Mesenchymal stem cell (in vitro differentiated cells and primary cell): Measurements from ENCODE around the gene SLC9A5.

Source experiments
- DNase-seq: peaks from one replicate; pipeline ENCODE4 v3.0.0-alpha.2; 2013
- H2AFZ ChIP-seq: one replicate; pipeline ENCODE4 v1.6.1; 2013; ENCODE audit warnings: low read depth, mild to moderate bottlenecking, control low read depth, inconsistent platforms, low read length, moderate library complexity
- H2AK5ac ChIP-seq: 2 replicates; pipeline ENCODE4 v1.6.1; 2013; ENCODE audit warnings: low read length, moderate library complexity, mild to moderate bottlenecking, inconsistent platforms; ENCODE audit not compliant: severe bottlenecking
- H2BK120ac ChIP-seq: one replicate; pipeline ENCODE4 v1.6.1; 2013; ENCODE audit warnings: low read depth, mild to moderate bottlenecking, inconsistent platforms, low read length, moderate library complexity
- H2BK12ac ChIP-seq, 2 experiments: one replicate each; pipeline ENCODE4 v1.6.1; 2013; ENCODE audit warnings: inconsistent platforms in 2 of 2, low read length in 2 of 2, mild to moderate bottlenecking in 2 of 2, moderate library complexity in 2 of 2, control low read depth in 1 of 2
- H2BK15ac ChIP-seq: one replicate; pipeline ENCODE4 v1.6.1; 2013; ENCODE audit warnings: mild to moderate bottlenecking, low read depth, inconsistent platforms; ENCODE audit not compliant: poor library complexity, severe bottlenecking
- H2BK5ac ChIP-seq: 2 replicates; pipeline ENCODE4 v1.6.1; 2013; ENCODE audit warnings: low read depth, mild to moderate bottlenecking, low read length, control low read depth, inconsistent platforms; ENCODE audit not compliant: poor library complexity, severe bottlenecking
- H3K14ac ChIP-seq, 2 experiments: one replicate each; pipeline ENCODE4 v1.6.1; 2013; ENCODE audit warnings: inconsistent platforms in 2 of 2, low read length in 2 of 2, control low read depth in 1 of 2, mild to moderate bottlenecking in 1 of 2, moderate library complexity in 1 of 2
- H3K18ac ChIP-seq, 2 experiments: one replicate each; pipeline ENCODE4 v1.6.1; 2013; ENCODE audit warnings: inconsistent platforms in 2 of 2, low read length in 2 of 2, control low read depth in 1 of 2, low read depth in 1 of 2, mild to moderate bottlenecking in 1 of 2
- H3K23ac ChIP-seq, 2 experiments: one replicate each; pipeline ENCODE4 v1.6.1; 2013; ENCODE audit warnings: inconsistent platforms in 2 of 2, low read length in 2 of 2, mild to moderate bottlenecking in 2 of 2, moderate library complexity in 2 of 2, control low read depth in 1 of 2
- H3K27ac ChIP-seq: 2 replicates; pipeline ENCODE4 v1.5.1; 2013; ENCODE audit warnings: mild to moderate bottlenecking, moderate library complexity, low read length, control low read depth, inconsistent platforms; ENCODE audit not compliant: poor library complexity, severe bottlenecking
- H3K27me3 ChIP-seq, 2 experiments: 2 replicates each; pipeline versions ENCODE4 v1.6.1 to v1.7.0; 2013; ENCODE audit warnings: low read length in 2 of 2, mild to moderate bottlenecking in 2 of 2, moderate library complexity in 2 of 2, control low read depth in 1 of 2, inconsistent platforms in 1 of 2; ENCODE audit not compliant: control insufficient read depth in 1 of 2, insufficient read depth in 1 of 2
- H3K36me3 ChIP-seq, 2 experiments: 2 replicates each; pipeline versions ENCODE4 v1.6.1 to v1.7.0; 2013; ENCODE audit warnings: low read length in 2 of 2, control low read depth in 1 of 2, inconsistent platforms in 1 of 2, low read depth in 1 of 2, mild to moderate bottlenecking in 1 of 2; ENCODE audit not compliant: insufficient read depth in 2 of 2, control insufficient read depth in 1 of 2
- H3K4ac ChIP-seq, 2 experiments: one replicate each; pipeline ENCODE4 v1.6.1; 2013; ENCODE audit warnings: inconsistent platforms in 2 of 2, low read length in 2 of 2, mild to moderate bottlenecking in 2 of 2, moderate library complexity in 2 of 2, control low read depth in 1 of 2, low read depth in 1 of 2
- H3K4me1 ChIP-seq: 2 replicates; pipeline ENCODE4 v1.6.1; 2013; ENCODE audit warnings: low read depth, low read length, control low read depth; ENCODE audit not compliant: control insufficient read depth, insufficient read depth
- H3K4me2 ChIP-seq: 2 replicates; pipeline ENCODE4 v1.6.1; 2013; ENCODE audit warnings: low read length, mild to moderate bottlenecking, inconsistent platforms; ENCODE audit not compliant: poor library complexity, severe bottlenecking
- H3K4me3 ChIP-seq, 2 experiments: 2 replicates each; pipeline versions ENCODE4 v1.5.1 to v1.7.0; 2013; ENCODE audit warnings: low read length in 2 of 2, mild to moderate bottlenecking in 2 of 2, control low read depth in 1 of 2, low read depth in 1 of 2; ENCODE audit not compliant: insufficient read depth in 1 of 2
- H3K79me1 ChIP-seq: replicated peaks from 2 replicates; pipeline ENCODE4 v1.6.1; 2013; ENCODE audit warnings: mild to moderate bottlenecking, control low read depth, low read length, inconsistent platforms; ENCODE audit not compliant: poor library complexity, severe bottlenecking
- H3K9ac ChIP-seq: 2 replicates; pipeline ENCODE4 v1.7.0; 2013; ENCODE audit warnings: mild to moderate bottlenecking, low read length, moderate library complexity
- H3K9me3 ChIP-seq: 2 replicates; pipeline ENCODE4 v1.7.0; 2013; ENCODE audit warnings: mild to moderate bottlenecking, low read length; ENCODE audit not compliant: control insufficient read depth
- H4K8ac ChIP-seq: one replicate; pipeline ENCODE4 v1.6.1; 2013; ENCODE audit warnings: inconsistent platforms, mild to moderate bottlenecking, low read length, moderate library complexity
- H4K91ac ChIP-seq: one replicate; pipeline ENCODE4 v1.6.1; 2013; ENCODE audit warnings: mild to moderate bottlenecking, low read length, inconsistent platforms
- WGBS: methylation state at CpG from one replicate; pipeline ENCODE4 v1.1.7; 2013; ENCODE audit warnings: mixed read lengths; 5-methylcytosine and 5-hydroxymethylcytosine counted together

The SLC9A5 gene

DNA sequence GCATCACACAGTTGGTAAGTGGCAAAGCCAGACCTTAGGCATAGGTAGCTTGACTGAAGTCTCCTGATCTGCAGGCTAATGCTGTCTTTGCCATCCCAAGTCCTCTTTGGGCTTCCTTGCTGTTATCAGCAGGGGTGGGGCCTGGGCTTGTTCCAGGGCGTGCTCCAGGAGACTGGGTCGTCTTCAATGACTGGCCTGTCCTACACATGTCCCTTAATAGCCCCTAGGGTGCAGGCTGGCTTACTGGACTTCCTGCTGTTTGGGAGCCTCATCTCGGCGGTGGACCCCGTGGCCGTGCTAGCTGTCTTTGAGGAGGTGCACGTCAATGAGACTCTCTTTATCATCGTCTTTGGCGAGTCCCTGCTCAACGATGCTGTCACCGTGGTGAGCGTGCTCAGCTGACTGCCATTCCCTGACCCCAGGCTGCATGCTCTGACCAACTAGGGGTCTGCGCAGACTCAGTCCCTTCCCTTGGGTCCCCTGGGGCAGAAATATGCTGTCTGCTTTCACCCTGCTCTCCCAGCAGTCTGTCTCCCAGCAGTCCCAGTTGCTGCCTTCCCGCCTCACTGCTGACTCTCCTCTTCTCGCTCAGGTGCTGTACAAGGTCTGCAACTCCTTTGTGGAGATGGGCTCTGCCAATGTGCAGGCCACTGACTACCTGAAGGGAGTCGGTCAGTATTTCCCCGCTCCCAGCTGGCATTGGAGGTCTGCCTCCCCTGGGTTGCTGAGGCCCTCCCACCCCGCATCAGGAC, 6.2 kb downstream of the SLC9A5 start:
- Histone ChIP-seq H3K23ac (no peak overlapping the region), H3K14ac (no peak overlapping the region), H2AK5ac (no peak overlapping the region), H3K9ac (no peak overlapping the region), H3K4me2 (no peak overlapping the region), H4K8ac (no peak overlapping the region), H2BK12ac (no peak overlapping the region), H4K91ac (no peak overlapping the region), H3K4me1 (peaks cover 2% of the 10 kb centered on the region), H2BK15ac (no peak overlapping the region), H3K36me3 (peaks cover 27 to 56% of the 10 kb centered on the region in 2 experiments), H3K79me1 (no peaks in the 10 kb centered on the region), H3K4ac (no peak overlapping the region), H2AFZ (no peak overlapping the region), H3K9me3 (no peaks in the 10 kb centered on the region), H2BK120ac (no peak overlapping the region), H3K4me3 (no peak overlapping the region), H3K27ac (no peak overlapping the region), H2BK5ac (no peak overlapping the region), H3K27me3 (no peaks in the 10 kb centered on the region), H3K18ac (no peak overlapping the region)
- 88% methylated on average over 18 of the region's 18 CpGs for WGBS
- DNase-seq, result no peak

DNA sequence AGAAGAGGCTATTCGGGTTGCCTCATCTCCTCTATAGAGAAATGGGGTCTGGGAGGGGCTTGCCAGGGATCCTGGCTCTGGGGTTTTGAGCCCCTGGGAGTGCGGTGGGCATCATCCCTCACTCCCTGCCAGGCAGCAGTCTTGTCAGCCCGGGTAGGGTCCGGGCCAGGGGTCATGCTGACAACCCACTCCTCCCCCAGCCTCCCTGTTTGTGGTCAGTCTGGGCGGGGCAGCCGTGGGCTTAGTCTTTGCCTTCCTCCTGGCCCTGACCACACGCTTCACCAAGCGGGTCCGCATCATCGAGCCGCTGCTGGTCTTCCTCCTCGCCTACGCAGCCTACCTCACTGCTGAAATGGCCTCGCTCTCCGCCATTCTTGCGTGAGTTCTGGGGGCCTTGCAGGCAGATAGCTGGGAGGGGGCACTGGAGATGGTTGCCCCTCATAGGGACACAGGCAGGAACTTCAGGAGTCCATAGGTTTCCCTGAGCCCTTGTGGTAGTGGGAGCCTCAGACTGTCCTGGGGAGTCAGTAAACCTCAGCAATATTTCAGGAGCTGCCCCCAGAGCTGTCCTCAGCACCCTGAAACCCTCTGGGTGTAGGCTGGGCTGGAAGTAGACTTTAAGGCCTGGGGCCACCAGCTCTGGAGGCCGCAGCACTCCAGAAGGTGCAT, 6.9 kb downstream of the SLC9A5 start:
- H3K27me3 ChIP-seq, result no peaks in the 10 kb centered on the region
- 95% methylated on average over 17 of the region's 17 CpGs for WGBS

DNA sequence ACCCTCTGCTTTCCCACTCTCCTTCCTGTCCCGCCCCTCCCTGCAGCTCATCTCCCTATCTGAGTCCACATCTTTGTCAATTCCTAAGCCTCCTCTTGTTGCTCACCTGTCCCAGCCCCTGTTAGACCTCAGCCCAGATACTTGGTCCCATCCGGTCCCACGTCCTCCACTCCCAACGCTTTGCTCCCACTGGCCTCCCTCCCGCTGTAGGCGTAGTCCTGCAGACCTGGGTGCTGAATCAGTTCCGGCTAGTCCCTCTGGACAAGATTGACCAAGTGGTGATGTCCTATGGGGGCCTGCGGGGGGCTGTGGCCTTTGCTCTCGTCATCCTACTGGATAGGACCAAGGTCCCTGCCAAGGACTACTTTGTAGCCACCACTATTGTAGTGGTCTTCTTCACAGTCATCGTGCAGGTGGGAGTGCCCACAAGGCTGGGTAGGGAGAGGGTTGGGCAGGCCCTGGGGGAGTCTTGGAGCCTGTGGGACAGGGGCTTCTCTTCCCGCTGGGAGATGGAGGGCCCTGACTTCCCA, 8.0 kb downstream of the SLC9A5 start:
- Histone ChIP-seq H3K36me3 (peaks cover 27 to 64% of the 10 kb centered on the region in 2 experiments), H2BK120ac (no peak overlapping the region), H3K27ac (no peak overlapping the region), H2BK5ac (no peak overlapping the region), H2AFZ (no peak overlapping the region), H3K4me2 (no peak overlapping the region), H4K8ac (no peak overlapping the region), H3K9me3 (no peaks in the 10 kb centered on the region), H3K14ac (no peak overlapping the region), H3K4ac (no peak overlapping the region), H3K9ac (no peak overlapping the region), H2BK12ac (no peak overlapping the region), H3K4me3 (no peak overlapping the region), H4K91ac (no peak overlapping the region), H3K23ac (no peak overlapping the region), H3K27me3 (no peaks in the 10 kb centered on the region), H3K18ac (no peak overlapping the region), H2AK5ac (no peak overlapping the region), H2BK15ac (no peak overlapping the region), H3K4me1 (peaks cover 2% of the 10 kb centered on the region), H3K79me1 (no peaks in the 10 kb centered on the region)
- DNase-seq, result no peak
- 95% methylated on average over 11 of the region's 11 CpGs for WGBS

More for the DNA sequence above, 6.9 kb downstream of the SLC9A5 start:
- Histone ChIP-seq H3K36me3 (peaks cover 27 to 56% of the 10 kb centered on the region in 2 experiments), H3K9ac (no peak overlapping the region), H3K4me3 (no peak overlapping the region), H4K91ac (no peak overlapping the region), H2BK5ac (no peak overlapping the region), H3K4me1 (peaks cover 2% of the 10 kb centered on the region), H3K27ac (no peak overlapping the region), H2BK120ac (no peak overlapping the region), H2BK15ac (no peak overlapping the region), H3K4ac (no peak overlapping the region), H3K79me1 (no peaks in the 10 kb centered on the region), H3K23ac (no peak overlapping the region), H2BK12ac (no peak overlapping the region), H3K4me2 (no peak overlapping the region), H4K8ac (no peak overlapping the region), H2AK5ac (no peak overlapping the region), H2AFZ (no peak overlapping the region), H3K18ac (no peak overlapping the region), H3K14ac (no peak overlapping the region), H3K9me3 (no peaks in the 10 kb centered on the region)
- DNase-seq, result no peak

DNA sequence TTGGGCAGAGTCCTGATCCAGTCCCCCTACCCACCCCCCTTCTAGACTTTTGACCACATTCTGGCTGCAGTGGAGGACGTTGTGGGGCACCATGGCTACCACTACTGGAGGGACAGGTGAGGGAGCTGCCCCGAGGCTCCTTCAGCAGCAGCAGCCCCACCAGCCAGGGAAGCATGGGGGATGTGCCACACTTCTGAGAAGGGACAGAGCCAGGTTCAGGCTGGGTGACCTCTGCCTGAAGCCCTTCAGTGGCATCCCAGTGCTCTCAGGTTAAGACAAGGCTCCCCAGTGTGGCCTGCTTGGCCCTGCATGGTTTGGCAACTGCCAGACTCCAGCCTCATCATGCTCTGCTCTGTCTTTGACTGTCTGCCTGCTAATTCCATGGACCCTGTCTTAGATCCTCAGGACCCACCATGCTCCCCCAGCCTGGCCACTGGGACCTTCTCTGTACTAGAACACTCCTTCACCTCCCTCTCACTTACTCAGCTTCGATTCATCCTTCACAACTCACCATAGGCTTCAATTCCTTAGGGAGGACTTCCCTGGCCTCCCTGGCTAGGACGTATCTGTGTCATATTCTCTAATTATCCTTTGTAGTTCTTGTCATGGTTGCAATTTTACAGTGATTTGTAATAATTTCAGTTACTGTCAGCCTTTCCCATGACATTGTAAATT, 8.8 kb downstream of the SLC9A5 start:
- H3K36me3 ChIP-seq, result peaks cover 25 to 70% of the 10 kb centered on the region in 2 experiments
- no peak overlapping the region for H3K27ac ChIP-seq
- H2BK120ac ChIP-seq, result no peak overlapping the region
- peak overlapping the region; percentile 1 for H2BK15ac ChIP-seq
- H3K14ac ChIP-seq, result peak overlapping the region in 1 of 2 experiments; percentile 7
- H3K4ac ChIP-seq, result no peak overlapping the region
- peaks cover 1% of the 10 kb centered on the region for H3K4me1 ChIP-seq
- no peak overlapping the region for H3K4me2 ChIP-seq
- no peak overlapping the region for H3K23ac ChIP-seq
- no peaks in the 10 kb centered on the region for H3K9me3 ChIP-seq
- WGBS, result 84% methylated on average over 4 of the region's 4 CpGs
- H3K9ac ChIP-seq, result peak overlapping the region; percentile 27
- no peak overlapping the region for H2AK5ac ChIP-seq
- no peak overlapping the region for H2AFZ ChIP-seq
- H3K18ac ChIP-seq, result no peak overlapping the region
- no peak overlapping the region for H2BK12ac ChIP-seq
- no peak for DNase-seq
- H3K79me1 ChIP-seq, result no peaks in the 10 kb centered on the region
- H3K4me3 ChIP-seq, result no peak overlapping the region
- H4K91ac ChIP-seq, result no peak overlapping the region
- no peak overlapping the region for H4K8ac ChIP-seq
- no peak overlapping the region for H2BK5ac ChIP-seq
- no peaks in the 10 kb centered on the region for H3K27me3 ChIP-seq
